Chondrocyte (in vitro differentiated cells): ENCODE measurements around the gene CHM. TPM values are rescaled to one million over a fixed set of nuclear protein-coding genes. Genes with fewer than 3 reads are reported as not detected.
"Not testable (repeated sequence)": the region's sequence is repeated elsewhere in the genome, so short reads cannot be mapped to it uniquely, and the experiment has no call there.

Experiments used
- DNase-seq: peaks from one replicate; pipeline ENCODE4 v3.0.0; 2021; ENCODE audit warnings: mixed read lengths, low spot score
- H3K27ac Mint-ChIP-seq: one replicate; pipeline ENCODE4 v1.8.0; 2021; ENCODE audit warnings: mild to moderate bottlenecking, moderate library complexity, mixed read lengths; ENCODE audit not compliant: unreplicated experiment
- H3K27me3 Mint-ChIP-seq: 2 replicates; pipeline ENCODE4 v1.8.0; 2021; ENCODE audit warnings: low read depth, mixed read lengths
- H3K36me3 Mint-ChIP-seq: 2 replicates; pipeline ENCODE4 v1.8.0; 2021; ENCODE audit warnings: low read depth, mixed read lengths
- H3K4me1 Mint-ChIP-seq: 2 replicates; pipeline ENCODE4 v1.8.0; 2021; ENCODE audit warnings: low read depth, mild to moderate bottlenecking, mixed read lengths
- H3K4me3 Mint-ChIP-seq: one replicate; pipeline ENCODE4 v1.8.0; 2021; ENCODE audit warnings: mild to moderate bottlenecking, moderate library complexity, mixed read lengths; ENCODE audit not compliant: unreplicated experiment
- H3K9me3 Mint-ChIP-seq: 2 replicates; pipeline ENCODE4 v1.8.0; 2021; ENCODE audit warnings: low read depth, mixed read lengths
- total RNA-seq: library from RNA; stranded (reverse); gene quantifications from 3 replicates; pipeline ENCODE4 v1.2.1, GENCODE V29; 2021
- TF ChIP-seq, protein P1 (sequence below): fragments of 200-600 bp; sonication (generic); IDR thresholded peaks from 2 replicates; pipeline ENCODE4 v1.5.0; 2021; ENCODE audit warnings: antibody characterized with exemption, mild to moderate bottlenecking, moderate library complexity

Gene CHM
- total RNA-seq, 1 donor from 2014 or later, result 55.1 TPM

DNA sequence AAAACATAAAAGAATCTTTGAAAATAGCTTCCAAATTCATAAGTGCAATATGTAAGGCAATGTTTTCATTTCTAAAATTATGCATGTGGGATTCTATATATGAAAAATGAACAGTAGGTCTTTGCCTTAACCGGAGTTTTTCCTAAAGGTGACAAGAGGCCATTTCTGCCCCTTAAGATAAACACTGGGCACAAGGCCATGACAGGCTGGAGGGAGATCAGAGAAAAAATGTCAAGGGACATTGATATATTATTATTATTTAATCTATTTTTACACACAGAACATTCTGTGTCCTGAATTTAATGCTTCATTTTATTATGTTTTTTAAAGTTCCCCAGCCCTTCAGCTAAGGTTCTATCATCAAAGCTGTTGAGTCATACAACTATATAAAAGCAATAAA is 118.8 kb downstream of the CHM start:
- TF ChIP-seq, protein P1, sequence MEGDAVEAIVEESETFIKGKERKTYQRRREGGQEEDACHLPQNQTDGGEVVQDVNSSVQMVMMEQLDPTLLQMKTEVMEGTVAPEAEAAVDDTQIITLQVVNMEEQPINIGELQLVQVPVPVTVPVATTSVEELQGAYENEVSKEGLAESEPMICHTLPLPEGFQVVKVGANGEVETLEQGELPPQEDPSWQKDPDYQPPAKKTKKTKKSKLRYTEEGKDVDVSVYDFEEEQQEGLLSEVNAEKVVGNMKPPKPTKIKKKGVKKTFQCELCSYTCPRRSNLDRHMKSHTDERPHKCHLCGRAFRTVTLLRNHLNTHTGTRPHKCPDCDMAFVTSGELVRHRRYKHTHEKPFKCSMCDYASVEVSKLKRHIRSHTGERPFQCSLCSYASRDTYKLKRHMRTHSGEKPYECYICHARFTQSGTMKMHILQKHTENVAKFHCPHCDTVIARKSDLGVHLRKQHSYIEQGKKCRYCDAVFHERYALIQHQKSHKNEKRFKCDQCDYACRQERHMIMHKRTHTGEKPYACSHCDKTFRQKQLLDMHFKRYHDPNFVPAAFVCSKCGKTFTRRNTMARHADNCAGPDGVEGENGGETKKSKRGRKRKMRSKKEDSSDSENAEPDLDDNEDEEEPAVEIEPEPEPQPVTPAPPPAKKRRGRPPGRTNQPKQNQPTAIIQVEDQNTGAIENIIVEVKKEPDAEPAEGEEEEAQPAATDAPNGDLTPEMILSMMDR, result no peak
- no peaks in the 10 kb centered on the region for H3K9me3 Mint-ChIP-seq
- H3K4me1 Mint-ChIP-seq, result peaks cover 45% of the 10 kb centered on the region
- H3K4me3 Mint-ChIP-seq, result no peak overlapping the region
- no peak for DNase-seq
- no peaks in the 10 kb centered on the region for H3K36me3 Mint-ChIP-seq
- peak overlapping the region; percentile 72 for H3K27ac Mint-ChIP-seq
- H3K27me3 Mint-ChIP-seq, result no peaks in the 10 kb centered on the region

- no peaks in the 10 kb centered on the region for H3K9me3 Mint-ChIP-seq
- no peaks in the 10 kb centered on the region for H3K36me3 Mint-ChIP-seq
- TF ChIP-seq, protein P1, result no peak
- H3K27ac Mint-ChIP-seq, result no peak overlapping the region
- no peaks in the 10 kb centered on the region for H3K27me3 Mint-ChIP-seq
- DNase-seq, result no peak
- H3K4me3 Mint-ChIP-seq, result no peak overlapping the region
- peaks cover 45% of the 10 kb centered on the region for H3K4me1 Mint-ChIP-seq
These were observed 119.6 kb downstream of the CHM start for GRCh38 chrX:85927740-85928139.

DNA sequence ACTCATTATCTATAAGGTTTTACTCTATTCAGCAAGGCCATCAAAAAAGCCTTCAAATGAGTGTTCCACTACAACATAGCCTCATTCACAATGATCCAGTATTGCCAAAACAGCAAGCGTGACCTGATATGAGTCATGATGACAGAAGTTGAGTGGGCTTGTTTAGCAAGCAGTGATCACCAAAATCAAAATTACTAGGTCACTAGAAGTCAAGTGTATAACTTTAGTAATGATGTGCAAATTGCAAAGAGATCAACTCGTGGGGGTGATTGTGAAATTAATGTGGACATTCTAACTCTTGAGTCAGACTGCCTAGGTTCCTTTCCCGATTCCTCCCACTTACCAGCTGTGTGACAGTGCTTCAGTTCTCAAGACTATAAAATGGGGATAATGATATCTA is 124.5 kb downstream of the CHM start:
- H3K27me3 Mint-ChIP-seq, result no peaks in the 10 kb centered on the region
- peaks cover 31% of the 10 kb centered on the region for H3K4me1 Mint-ChIP-seq
- TF ChIP-seq, protein P1, result no peak
- H3K36me3 Mint-ChIP-seq, result no peaks in the 10 kb centered on the region
- peaks cover 2% of the 10 kb centered on the region for H3K9me3 Mint-ChIP-seq
- no peak overlapping the region for H3K27ac Mint-ChIP-seq
- no peak for DNase-seq
- no peak overlapping the region for H3K4me3 Mint-ChIP-seq

- H3K4me3 Mint-ChIP-seq, DNase-seq, H3K27me3 Mint-ChIP-seq, H3K36me3 Mint-ChIP-seq, H3K27ac Mint-ChIP-seq: not testable (repeated sequence)
- peaks cover 29% of the 10 kb centered on the region for H3K4me1 Mint-ChIP-seq
- H3K9me3 Mint-ChIP-seq, result peaks cover 17% of the 10 kb centered on the region
These were observed 130.6 kb downstream of the CHM start for GRCh38 chrX:85916656-85917280.

DNA sequence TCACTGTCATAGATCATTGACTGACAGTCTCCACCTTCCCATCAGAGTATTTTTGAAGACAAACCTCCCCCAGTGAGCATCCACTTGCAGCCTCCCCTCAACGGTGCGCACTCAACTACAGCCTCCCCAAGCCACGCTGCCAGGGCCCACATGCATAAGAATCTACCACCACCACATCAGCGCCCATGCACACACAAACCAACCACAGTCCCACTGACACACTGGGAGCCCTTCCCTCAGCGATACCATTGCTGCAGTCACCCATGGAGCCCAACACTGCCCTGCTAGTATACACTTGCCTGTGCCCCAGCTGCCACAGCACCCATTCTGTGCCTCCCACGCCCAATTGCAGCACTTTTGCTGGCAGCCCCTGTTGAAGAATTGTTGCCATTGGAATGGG is 132.9 kb downstream of the CHM start:
- H3K4me1 Mint-ChIP-seq, result peaks cover 25% of the 10 kb centered on the region

More for the DNA sequence above, 132.9 kb downstream of the CHM start:
- H3K27ac Mint-ChIP-seq, result no peak overlapping the region
- no peak overlapping the region for H3K4me3 Mint-ChIP-seq
- no peaks in the 10 kb centered on the region for H3K27me3 Mint-ChIP-seq
- DNase-seq, result peak; percentile 65
- TF ChIP-seq, protein P1, result no peak
- peaks cover 9% of the 10 kb centered on the region for H3K36me3 Mint-ChIP-seq
- peaks cover 17% of the 10 kb centered on the region for H3K9me3 Mint-ChIP-seq
